Testis (tissue), 3 donors: Measurements from ENCODE around the gene PROSER2. TPM values are rescaled to one million over a fixed set of nuclear protein-coding genes. Genes with fewer than 3 reads are reported as not detected.

ENCODE experiments used
- DNase-seq: peaks from one replicate; pipeline ENCODE4 v3.0.0-alpha.2; 2019
- H3K27ac ChIP-seq, 2 donors: fragments of 200-600 bp; sonication (generic); one replicate each; pipeline ENCODE4 v1.5.1; 2019
- H3K27me3 ChIP-seq: fragments of 200-600 bp; sonication (generic); one replicate; pipeline ENCODE4 v1.5.1; 2019
- H3K36me3 ChIP-seq: fragments of 200-600 bp; sonication (generic); one replicate; pipeline ENCODE4 v1.5.1; 2017; ENCODE audit warnings: low read depth; ENCODE audit errors: missing control alignments
- H3K4me1 ChIP-seq: fragments of 200-600 bp; sonication (generic); one replicate; pipeline ENCODE4 v1.5.1; 2019
- H3K4me3 ChIP-seq, 2 donors: fragments of 200-600 bp; sonication (generic); one replicate each; pipeline ENCODE4 v1.5.1; 2017 to 2019
- H3K9me3 ChIP-seq: fragments of 200-600 bp; sonication (generic); one replicate; pipeline ENCODE4 v1.5.1; 2017
- POLR2A ChIP-seq: fragments of 450-650 bp; IDR thresholded peaks from one replicate; pipeline ENCODE4 v1.6.1; 2017; ENCODE audit warnings: antibody characterized with exemption, mild to moderate bottlenecking, moderate library complexity
- WGBS, 2 donors: methylation state at CpG; one replicate each; pipeline ENCODE4 v1.1.5; 2018; 5-methylcytosine and 5-hydroxymethylcytosine counted together
- intact Hi-C: fragments of 100-400 bp; cut with DNase I; formaldehyde crosslinking; loops from one replicate; pipeline ENCODE4 v1.15.1; 2023; ENCODE audit warnings: low total_unique reads
- polyA plus RNA-seq: library from polyadenylated mRNA; stranded (reverse); fragments of 350-450 nt; fragmentation: Illumina TruSeq; extraction: RNeasy Lipid Tissue Mini Kit (QIAGEN cat#74804); gene quantifications from one replicate; pipeline ENCODE4 v1.2.3, GENCODE V29; 2014; ENCODE audit warnings: low read depth, low replicate concordance; ENCODE audit not compliant: insufficient read depth
- total RNA-seq, 2 donors: library from RNA; depleted of rRNA; stranded (reverse); fragments of >200 nt; gene quantifications; one replicate each; pipeline ENCODE4 v1.2.3, GENCODE V29; 2016
- TF ChIP-seq, protein P1 (sequence below), 3 experiments: fragments of 450-650 bp in 2 of 3; fragments of 200-600 bp in 1 of 3; sonication (generic) in 1 of 3; IDR thresholded peaks; one replicate each; pipeline ENCODE4 v1.5.1; 2016 to 2019; ENCODE audit warnings: antibody characterized with exemption in 3 of 3, mild to moderate bottlenecking in 2 of 3, moderate library complexity in 1 of 3

PROSER2 gene
- total and polyA plus RNA-seq, 3 donors from 2014 or later = 7.8 to 21.4 (median 15.6) TPM

GRCh38 chr10:11824825-11825224 is 1.7 kb downstream of the PROSER2 start:
- no peak for DNase-seq
- Histone ChIP-seq H3K27me3 (no peaks in the 10 kb centered on the region), H3K27ac (no peak overlapping the region), H3K4me1 (peaks cover 3% of the 10 kb centered on the region), H3K4me3 (no peak overlapping the region), H3K36me3 (no peaks in the 10 kb centered on the region), H3K9me3 (no peaks in the 10 kb centered on the region)
- TF ChIP-seq POLR2A = no peak
- TF ChIP-seq, protein P1, sequence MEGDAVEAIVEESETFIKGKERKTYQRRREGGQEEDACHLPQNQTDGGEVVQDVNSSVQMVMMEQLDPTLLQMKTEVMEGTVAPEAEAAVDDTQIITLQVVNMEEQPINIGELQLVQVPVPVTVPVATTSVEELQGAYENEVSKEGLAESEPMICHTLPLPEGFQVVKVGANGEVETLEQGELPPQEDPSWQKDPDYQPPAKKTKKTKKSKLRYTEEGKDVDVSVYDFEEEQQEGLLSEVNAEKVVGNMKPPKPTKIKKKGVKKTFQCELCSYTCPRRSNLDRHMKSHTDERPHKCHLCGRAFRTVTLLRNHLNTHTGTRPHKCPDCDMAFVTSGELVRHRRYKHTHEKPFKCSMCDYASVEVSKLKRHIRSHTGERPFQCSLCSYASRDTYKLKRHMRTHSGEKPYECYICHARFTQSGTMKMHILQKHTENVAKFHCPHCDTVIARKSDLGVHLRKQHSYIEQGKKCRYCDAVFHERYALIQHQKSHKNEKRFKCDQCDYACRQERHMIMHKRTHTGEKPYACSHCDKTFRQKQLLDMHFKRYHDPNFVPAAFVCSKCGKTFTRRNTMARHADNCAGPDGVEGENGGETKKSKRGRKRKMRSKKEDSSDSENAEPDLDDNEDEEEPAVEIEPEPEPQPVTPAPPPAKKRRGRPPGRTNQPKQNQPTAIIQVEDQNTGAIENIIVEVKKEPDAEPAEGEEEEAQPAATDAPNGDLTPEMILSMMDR (IDR thresholded peaks at IDR 0.05) = no peak
- WGBS, 2 donors = 60 to 66% methylated on average over 11 of the region's 11 CpGs
- intact Hi-C loops = no loop called here

DNA sequence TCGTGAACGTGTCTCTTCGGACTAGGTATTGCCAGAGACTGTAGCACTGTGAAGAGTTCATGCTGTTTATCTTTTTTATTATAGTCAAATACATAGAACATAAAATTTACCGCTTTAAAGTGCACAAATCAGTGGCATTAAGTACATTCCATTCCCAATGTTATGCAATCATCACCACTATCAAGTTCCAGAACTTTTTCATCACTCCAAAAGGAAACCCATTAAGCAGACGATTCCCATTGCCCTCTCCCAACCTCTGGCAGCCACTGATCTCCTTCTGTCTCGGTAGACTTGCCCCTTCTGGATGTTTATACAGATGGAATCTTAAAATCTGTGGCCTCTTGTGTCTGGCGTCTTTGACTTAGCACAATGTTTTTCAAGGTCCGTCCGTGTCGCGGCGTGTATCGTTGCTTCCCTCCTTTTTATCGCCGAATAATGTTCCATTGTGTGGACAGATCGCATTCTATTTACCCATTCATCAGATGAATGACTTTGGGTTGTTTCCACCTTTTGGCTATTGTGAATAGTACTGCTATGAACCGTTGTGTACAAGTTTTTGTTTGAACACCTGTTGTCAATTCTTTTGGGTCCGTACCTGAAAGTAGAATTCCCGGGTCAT is 2.7 kb downstream of the PROSER2 start:
- 78 to 85% methylated on average over 19 of the region's 19 CpGs for WGBS, 2 donors
- H3K27me3 ChIP-seq = no peaks in the 10 kb centered on the region
- intact Hi-C loops = no loop called here
- H3K27ac ChIP-seq = no peak overlapping the region
- H3K4me1 ChIP-seq = peaks cover 3% of the 10 kb centered on the region
- TF ChIP-seq, protein P1 (IDR thresholded peaks at IDR 0.05) = no peak
- no peak for TF ChIP-seq POLR2A
- H3K36me3 ChIP-seq = no peaks in the 10 kb centered on the region
- no peaks in the 10 kb centered on the region for H3K9me3 ChIP-seq
- no peak for DNase-seq
- H3K4me3 ChIP-seq = no peak overlapping the region

- peaks cover 3% of the 10 kb centered on the region for H3K4me1 ChIP-seq
- TF ChIP-seq POLR2A = no peak
- TF ChIP-seq, protein P1 (IDR thresholded peaks at IDR 0.05) = no peak
- H3K27me3 ChIP-seq = no peaks in the 10 kb centered on the region
- H3K27ac ChIP-seq = no peak overlapping the region
- no peaks in the 10 kb centered on the region for H3K9me3 ChIP-seq
- no peak for DNase-seq
- no peak overlapping the region for H3K4me3 ChIP-seq
- 86 to 92% methylated on average over 10 of the region's 10 CpGs for WGBS, 2 donors
- intact Hi-C loops = no loop called here
- no peaks in the 10 kb centered on the region for H3K36me3 ChIP-seq
These were observed 3.9 kb downstream of the PROSER2 start for GRCh38 chr10:11827006-11827405.

- no peaks in the 10 kb centered on the region for H3K36me3 ChIP-seq
- peaks cover 3% of the 10 kb centered on the region for H3K4me1 ChIP-seq
- no peaks in the 10 kb centered on the region for H3K27me3 ChIP-seq
- DNase-seq = no peak
- no peak overlapping the region for H3K27ac ChIP-seq
- intact Hi-C loops = no loop called here
- TF ChIP-seq, protein P1 (IDR thresholded peaks at IDR 0.05) = no peak
- no peak for TF ChIP-seq POLR2A
- no peaks in the 10 kb centered on the region for H3K9me3 ChIP-seq
- WGBS, 2 donors = 87 to 96% methylated on average over 6 of the region's 6 CpGs
- H3K4me3 ChIP-seq = no peak overlapping the region
These were observed 4.3 kb downstream of the PROSER2 start for GRCh38 chr10:11827414-11827813.

GRCh38 chr10:11828682-11829284 is 5.6 kb downstream of the PROSER2 start:
- Histone ChIP-seq H3K36me3 (no peaks in the 10 kb centered on the region), H3K27ac (no peak overlapping the region), H3K4me3 (no peak overlapping the region), H3K9me3 (no peaks in the 10 kb centered on the region), H3K4me1 (peaks cover 3% of the 10 kb centered on the region), H3K27me3 (no peaks in the 10 kb centered on the region)
- no peak for DNase-seq
- WGBS, 2 donors = 89 to 91% methylated on average over 11 of the region's 11 CpGs
- TF ChIP-seq, protein P1 (IDR thresholded peaks at IDR 0.05) = no peak
- no peak for TF ChIP-seq POLR2A
- intact Hi-C loops = no loop called here
